A673 (cell line): ENCODE measurements around the gene ASTL. TPM values are rescaled to one million over a fixed set of nuclear protein-coding genes. Genes with fewer than 3 reads are reported as not detected.
A peak's percentile ranks its signal among the peaks of the same experiment; 100 is the strongest.

Source experiments
- BruUV-seq: library from RNA; stranded (reverse); fragments of 400-500 nt; replicated peaks from 2 replicates; lab custom pipeline; 2021; lab: Mats Ljungman, UMichigan
- CTCF ChIA-PET: fragments of 300-600 bp; sonication (Branson Sonifier 250); formaldehyde crosslinking; loops from one replicate; lab custom pipeline; 2022; ENCODE audit warnings: antibody characterized with exemption; lab: Charles Lee
- POLR2A ChIA-PET: fragments of 300-600 bp; sonication (Branson Sonifier 250); formaldehyde crosslinking; loops from one replicate; lab custom pipeline; 2022; ENCODE audit warnings: antibody characterized with exemption; ENCODE audit not compliant: low non-redundant PET; lab: Charles Lee
- DNase-seq: peaks from one replicate; pipeline ENCODE4 v3.0.0-alpha.2; 2015; ENCODE audit warnings: low spot score
- H3K27ac ChIP-seq: fragments of 200-600 bp; sonication (generic); 2 replicates; pipeline ENCODE4 v1.5.1; 2016; ENCODE audit warnings: mixed run types, low read depth, mild to moderate bottlenecking, mixed read lengths, antibody characterized with exemption, low read length; ENCODE audit not compliant: poor library complexity, severe bottlenecking
- H3K27me3 ChIP-seq: fragments of 200-600 bp; sonication (generic); replicated peaks from 2 replicates; pipeline ENCODE4 v1.6.1; 2017; ENCODE audit warnings: mixed run types, low read depth, mild to moderate bottlenecking, mixed read lengths, antibody characterized with exemption, low read length; ENCODE audit not compliant: insufficient read depth, poor library complexity
- H3K36me3 ChIP-seq: fragments of 200-600 bp; sonication (generic); 2 replicates; pipeline ENCODE4 v1.6.1; 2016; ENCODE audit warnings: mixed run types, mild to moderate bottlenecking, mixed read lengths, antibody characterized with exemption, low read length; ENCODE audit not compliant: insufficient read depth, poor library complexity, severe bottlenecking
- H3K4me1 ChIP-seq: fragments of 200-600 bp; sonication (generic); 2 replicates; pipeline ENCODE4 v1.6.1; 2017; ENCODE audit warnings: mixed run types, mild to moderate bottlenecking, mixed read lengths, antibody characterized with exemption, low read length; ENCODE audit not compliant: insufficient read depth, poor library complexity, severe bottlenecking
- H3K4me3 ChIP-seq: fragments of 200-600 bp; sonication (generic); 2 replicates; pipeline ENCODE4 v1.5.1; 2016; ENCODE audit warnings: low read depth, mixed run types, mild to moderate bottlenecking, mixed read lengths, low read length; ENCODE audit not compliant: poor library complexity, severe bottlenecking
- H3K9me3 ChIP-seq: fragments of 200-600 bp; sonication (generic); 2 replicates; pipeline ENCODE4 v1.6.1; 2016; ENCODE audit warnings: mixed run types, low read depth, mild to moderate bottlenecking, mixed read lengths, antibody characterized with exemption, low read length; ENCODE audit not compliant: poor library complexity, severe bottlenecking
- EZH2 ChIP-seq: fragments of 200-600 bp; sonication (generic); IDR thresholded peaks from 2 replicates; pipeline ENCODE4 v1.6.1; 2017; ENCODE audit warnings: borderline replicate concordance, low read depth, mild to moderate bottlenecking, mixed read lengths, antibody characterized with exemption, low read length; ENCODE audit not compliant: poor library complexity, severe bottlenecking
- intact Hi-C: fragments of 100-400 bp; cut with micrococcal nuclease; formaldehyde crosslinking; loops from one replicate; pipeline ENCODE4 v1.10.0; 2022; ENCODE audit not compliant: unreplicated experiment
- total RNA-seq: library from RNA; stranded (reverse); gene quantifications from 2 replicates; pipeline ENCODE4 v1.2.3, GENCODE V29; 2021
- TF ChIP-seq, protein P1 (sequence below): fragments of 300-800, 200-600 bp; sonication (generic); conservative IDR thresholded peaks from 2 replicates; pipeline ENCODE4 v1.5.1; 2017; ENCODE audit warnings: low read depth, mild to moderate bottlenecking, antibody characterized with exemption, low read length, moderate library complexity, mixed read lengths

The ASTL gene
- total RNA-seq, 1 experiment from 2014 or later: not detected

- Histone ChIP-seq H3K4me1 (no peaks in the 10 kb centered on the region), H3K4me3 (no peak overlapping the region), H3K27me3 (no peaks in the 10 kb centered on the region), H3K27ac (no peak overlapping the region), H3K9me3 (no peaks in the 10 kb centered on the region), H3K36me3 (no peaks in the 10 kb centered on the region)
- CTCF ChIA-PET: no interaction called here
- BruUV-seq: no TSS peak
- intact Hi-C loops: loop anchor here (2.0 to 10.0 kb wide), 2 partner anchors 61 to 183 kb away; partner anchors contain the start of gene ADRA2B
- DNase-seq: no peak
- POLR2A ChIA-PET: no interaction called here
- TF ChIP-seq, protein P1, sequence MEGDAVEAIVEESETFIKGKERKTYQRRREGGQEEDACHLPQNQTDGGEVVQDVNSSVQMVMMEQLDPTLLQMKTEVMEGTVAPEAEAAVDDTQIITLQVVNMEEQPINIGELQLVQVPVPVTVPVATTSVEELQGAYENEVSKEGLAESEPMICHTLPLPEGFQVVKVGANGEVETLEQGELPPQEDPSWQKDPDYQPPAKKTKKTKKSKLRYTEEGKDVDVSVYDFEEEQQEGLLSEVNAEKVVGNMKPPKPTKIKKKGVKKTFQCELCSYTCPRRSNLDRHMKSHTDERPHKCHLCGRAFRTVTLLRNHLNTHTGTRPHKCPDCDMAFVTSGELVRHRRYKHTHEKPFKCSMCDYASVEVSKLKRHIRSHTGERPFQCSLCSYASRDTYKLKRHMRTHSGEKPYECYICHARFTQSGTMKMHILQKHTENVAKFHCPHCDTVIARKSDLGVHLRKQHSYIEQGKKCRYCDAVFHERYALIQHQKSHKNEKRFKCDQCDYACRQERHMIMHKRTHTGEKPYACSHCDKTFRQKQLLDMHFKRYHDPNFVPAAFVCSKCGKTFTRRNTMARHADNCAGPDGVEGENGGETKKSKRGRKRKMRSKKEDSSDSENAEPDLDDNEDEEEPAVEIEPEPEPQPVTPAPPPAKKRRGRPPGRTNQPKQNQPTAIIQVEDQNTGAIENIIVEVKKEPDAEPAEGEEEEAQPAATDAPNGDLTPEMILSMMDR: no peak
- TF ChIP-seq EZH2: no peak
Measured at GRCh38 chr2:96175951-96176350, 37.6 kb upstream of the ASTL start.

DNA sequence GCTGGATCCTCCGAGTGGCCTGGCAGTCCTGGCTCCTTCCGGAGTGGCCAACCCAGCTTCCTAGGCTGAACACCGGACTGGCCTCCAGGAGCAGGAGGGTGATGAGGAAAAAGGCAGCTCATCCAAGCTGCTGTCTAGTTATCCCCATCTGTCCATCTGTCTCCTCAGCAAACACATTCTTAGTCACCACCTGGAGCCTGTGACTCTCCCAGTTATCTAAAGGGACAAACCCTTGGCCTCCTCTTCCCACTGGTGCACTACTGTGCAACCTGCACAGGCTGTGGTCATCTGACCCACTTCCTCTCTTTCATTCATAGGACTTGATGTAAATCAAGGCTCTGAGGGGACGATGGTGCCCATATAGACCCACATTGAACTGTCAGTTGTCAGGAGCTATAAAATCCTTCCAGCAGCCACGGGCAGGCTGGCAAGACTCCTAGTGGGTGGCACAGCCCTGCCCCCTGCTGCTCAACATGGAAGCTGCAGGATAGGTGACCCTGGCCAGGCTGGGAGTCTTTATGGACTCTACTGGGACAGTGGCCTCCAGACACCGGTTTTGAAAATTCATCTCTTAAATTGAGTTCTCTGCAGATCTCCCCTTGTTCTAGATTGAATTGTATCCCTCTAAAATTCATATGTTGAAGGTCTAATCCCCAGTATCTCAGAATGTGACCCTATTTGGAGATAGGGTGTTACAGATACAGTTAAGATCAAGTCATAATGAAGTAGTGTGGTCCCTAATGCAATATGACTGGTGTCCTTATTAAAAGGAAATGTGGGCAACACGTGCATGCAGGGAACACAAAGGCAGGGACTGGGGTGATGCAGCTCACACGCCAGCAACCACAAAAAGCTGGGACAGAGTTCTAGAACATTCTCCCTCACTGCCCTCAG lies 36.2 kb upstream of the ASTL start:
- POLR2A ChIA-PET: interaction anchor here (0.6 kb wide), 1 partner anchor 93 kb away, joined by 3 read pairs; no protein-coding TSS in a partner anchor
- Histone ChIP-seq H3K9me3 (no peaks in the 10 kb centered on the region), H3K27ac (no peak overlapping the region), H3K4me3 (no peak overlapping the region), H3K27me3 (no peaks in the 10 kb centered on the region), H3K4me1 (peaks cover under 1% of the 10 kb centered on the region), H3K36me3 (no peaks in the 10 kb centered on the region)
- CTCF ChIA-PET: interaction anchor here (0.6 to 1.8 kb wide), 17 partner anchors 17 to 701 kb away, joined by 3 to 47 read pairs (median 3); partner anchors contain the start of gene ASTL
- peak; percentile 78 for DNase-seq
- intact Hi-C loops: loop anchor here (1.0 to 10.0 kb wide), 3 partner anchors 36 to 182 kb away; partner anchors contain the start of genes ADRA2B and ASTL
- TF ChIP-seq EZH2: no peak
- TF ChIP-seq, protein P1: peak; percentile 91
- BruUV-seq: no TSS peak

- H3K27ac ChIP-seq: no peak overlapping the region
- ChIA-PET POLR2A (no interaction called here), CTCF (no interaction called here)
- H3K36me3 ChIP-seq: no peaks in the 10 kb centered on the region
- H3K27me3 ChIP-seq: no peaks in the 10 kb centered on the region
- TF ChIP-seq, protein P1: no peak
- no peak for TF ChIP-seq EZH2
- no TSS peak for BruUV-seq
- no peak overlapping the region for H3K4me3 ChIP-seq
- no peak for DNase-seq
- intact Hi-C loops: loop anchor here (10.0 kb wide), 1 partner anchor 57 kb away; the partner anchor contains the start of gene ADRA2B
- H3K9me3 ChIP-seq: no peaks in the 10 kb centered on the region
- peaks cover 6% of the 10 kb centered on the region for H3K4me1 ChIP-seq
Measured at GRCh38 chr2:96171831-96172230, 33.5 kb upstream of the ASTL start.
